ENCODE data around the gene CTSO.

- TF ChIP-seq REST (IDR thresholded peaks at IDR 0.05), result peak; percentile 95
- no peak for TF ChIP-seq CTCF (IDR thresholded peaks at IDR 0.05; ENCODE audit: low read depth, low read length, missing input control)
- TF ChIP-seq MAX (IDR thresholded peaks at IDR 0.05), result peak; percentile 14
- TF ChIP-seq JUND (IDR thresholded peaks at IDR 0.05), result peak; percentile 61 to 64
- peak; percentile 94 for TF ChIP-seq SP1 (IDR thresholded peaks at IDR 0.05)
Observed at GRCh38 chr4:155903453-155903852, 50.2 kb downstream of the CTSO start, which contains the start of gene TDO2.
